Stimulated activated CD4-positive, alpha-beta T cell treated with anti-CD3 and anti-CD28 coated beads, TNF-alpha, amount 100 ng/mL, for 24 hours (primary cell): Measurements from ENCODE around the gene SMU1.
A peak's percentile ranks its signal among the peaks of the same experiment; 100 is the strongest.
"Not testable (repeated sequence)": the region's sequence is repeated elsewhere in the genome, so short reads cannot be mapped to it uniquely, and the experiment has no call there.

Experiments
- DNase-seq, 3 experiments: peaks; one replicate each; pipeline ENCODE4 v3.0.0-alpha.2; 2020; ENCODE audit warnings: low read depth in 3 of 3

Gene SMU1

GRCh38 chr9:33105959-33106358, 29.5 kb upstream of the SMU1 start:
- no peak for DNase-seq

GRCh38 chr9:33105504-33105903, 29.0 kb upstream of the SMU1 start:
- no peak for DNase-seq

GRCh38 chr9:33104401-33104800, 27.9 kb upstream of the SMU1 start:
- no peak for DNase-seq

- no peak for DNase-seq
Measured at GRCh38 chr9:33103501-33104281, 27.2 kb upstream of the SMU1 start.

GRCh38 chr9:33102551-33103210, 26.2 kb upstream of the SMU1 start:
- no peak for DNase-seq

- no peak for DNase-seq
Measured at GRCh38 chr9:33101104-33101951, 24.9 kb upstream of the SMU1 start.

GRCh38 chr9:33099754-33100153, 23.3 kb upstream of the SMU1 start:
- DNase-seq, result no peak

GRCh38 chr9:33097192-33097591, 20.7 kb upstream of the SMU1 start:
- DNase-seq, result no peak

- no peak for DNase-seq
Measured at GRCh38 chr9:33092634-33093033, 16.2 kb upstream of the SMU1 start.

- not testable (repeated sequence) for DNase-seq
Measured at GRCh38 chr9:33085672-33086071, 9.2 kb upstream of the SMU1 start.

GRCh38 chr9:33082538-33083326, 6.3 kb upstream of the SMU1 start:
- DNase-seq, result no peak

GRCh38 chr9:33082128-33082527, 5.7 kb upstream of the SMU1 start:
- no peak for DNase-seq

- DNase-seq, result peak; percentile 22 to 52 (median 50)
Measured at GRCh38 chr9:33081128-33081851, 4.8 kb upstream of the SMU1 start.

- DNase-seq, result no peak
Measured at GRCh38 chr9:33080534-33080933, 4.1 kb upstream of the SMU1 start.

- DNase-seq, result no peak
Measured at GRCh38 chr9:33068991-33069390, 7.5 kb downstream of the SMU1 start.

GRCh38 chr9:33065157-33066076, 11.1 kb downstream of the SMU1 start:
- DNase-seq, result no peak

GRCh38 chr9:33051144-33051543, 25.3 kb downstream of the SMU1 start:
- no peak for DNase-seq

- no peak for DNase-seq
Measured at GRCh38 chr9:33049680-33050361, 26.7 kb downstream of the SMU1 start.

- no peak for DNase-seq
Measured at GRCh38 chr9:33048054-33048465, 28.4 kb downstream of the SMU1 start.
